SHP77 (cell line): Measurements from ENCODE around the gene TMEM135.
"Not testable (repeated sequence)": the region's sequence is repeated elsewhere in the genome, so short reads cannot be mapped to it uniquely, and the experiment has no call there.

ENCODE experiments used
- DNase-seq, 2 experiments: peaks; one replicate each; lab custom pipeline; 2025; lab: John Stamatoyannopoulos, UW

Gene TMEM135

DNA sequence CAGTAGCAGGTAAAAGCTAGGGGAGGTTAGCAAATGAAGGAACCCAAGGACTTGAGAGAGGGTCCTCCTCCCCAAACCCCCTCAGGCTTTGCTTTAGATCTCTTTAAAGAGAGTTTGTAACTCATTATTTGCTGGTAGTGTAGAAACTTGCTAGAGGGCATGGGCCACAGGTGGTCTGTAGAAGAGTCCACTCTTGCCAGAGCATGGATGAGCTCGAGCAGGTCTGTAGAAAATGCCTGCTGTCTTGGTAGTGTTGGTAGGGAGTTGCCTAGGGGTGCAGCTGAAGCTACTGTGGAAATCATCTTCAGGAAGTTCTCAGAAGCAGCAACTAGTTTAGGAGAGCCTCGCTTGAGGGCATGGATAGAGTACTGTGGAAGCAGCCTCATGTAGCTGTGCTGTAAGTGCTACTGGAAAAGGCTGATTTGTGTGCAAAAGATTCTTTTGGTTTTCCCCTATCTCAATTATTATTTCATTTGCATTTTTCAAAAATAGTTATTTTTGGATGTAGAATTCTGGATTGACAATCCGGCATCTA, 104.3 kb downstream of the TMEM135 start:
- DNase-seq, result no peak

DNA sequence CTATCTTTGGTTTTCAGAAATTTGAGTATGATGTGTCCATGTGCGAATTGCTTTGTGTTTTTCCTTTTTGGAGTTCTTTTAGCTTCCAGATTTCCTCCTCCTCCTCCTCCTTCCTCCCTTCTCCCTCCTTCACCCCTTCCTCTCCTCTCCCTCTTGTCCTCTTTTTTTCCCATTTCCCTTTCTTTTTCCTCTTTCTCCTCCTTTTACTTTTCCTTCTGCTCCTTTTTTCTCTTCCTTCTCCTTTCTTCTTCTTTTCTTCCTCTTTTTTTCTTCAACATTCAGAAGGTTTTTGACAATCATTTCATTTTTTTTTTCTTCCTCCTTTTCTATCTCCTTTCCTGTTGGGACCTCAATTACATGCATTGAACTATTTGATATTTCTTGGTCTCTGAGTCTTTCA, 104.9 kb downstream of the TMEM135 start:
- DNase-seq, result no peak

DNA sequence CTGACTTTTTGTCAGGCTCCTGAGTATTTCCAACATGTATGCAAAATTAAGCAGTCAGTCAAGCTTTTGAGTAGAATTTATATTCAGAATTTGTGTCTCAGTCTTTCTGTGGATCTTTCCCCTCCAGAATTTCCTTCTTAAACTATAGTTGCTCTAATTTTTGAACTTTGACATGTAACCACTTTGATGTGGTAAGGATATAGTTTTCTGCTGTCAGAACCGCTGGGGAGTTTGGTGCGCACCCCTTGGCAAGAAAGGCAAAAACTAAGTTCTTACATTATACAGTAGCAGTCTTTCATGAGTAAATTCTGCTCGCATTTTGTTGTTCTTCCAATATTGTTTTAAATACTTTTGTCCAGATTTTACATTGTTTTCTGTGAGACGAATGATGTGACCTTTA, 105.9 kb downstream of the TMEM135 start:
- no peak for DNase-seq

DNA sequence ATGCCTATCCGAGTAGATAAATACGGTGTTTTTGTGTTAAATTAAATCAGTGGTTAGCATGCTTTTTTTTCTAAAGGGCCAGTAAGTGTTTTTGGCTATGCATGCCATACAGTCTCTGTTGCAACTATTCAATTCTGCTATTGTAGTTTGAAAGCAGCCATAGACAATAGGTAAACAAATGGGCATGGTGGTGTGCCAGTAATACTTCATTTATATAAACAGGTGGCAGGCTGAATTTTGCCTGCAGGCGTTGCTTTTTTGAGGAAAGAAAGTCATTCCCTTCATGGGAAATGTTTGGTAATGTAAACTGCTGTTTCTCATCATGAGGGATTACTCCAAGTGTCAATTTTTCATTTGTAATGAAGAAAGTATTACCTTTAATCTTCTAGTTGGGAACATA, 106.5 kb downstream of the TMEM135 start:
- DNase-seq, result no peak

DNA sequence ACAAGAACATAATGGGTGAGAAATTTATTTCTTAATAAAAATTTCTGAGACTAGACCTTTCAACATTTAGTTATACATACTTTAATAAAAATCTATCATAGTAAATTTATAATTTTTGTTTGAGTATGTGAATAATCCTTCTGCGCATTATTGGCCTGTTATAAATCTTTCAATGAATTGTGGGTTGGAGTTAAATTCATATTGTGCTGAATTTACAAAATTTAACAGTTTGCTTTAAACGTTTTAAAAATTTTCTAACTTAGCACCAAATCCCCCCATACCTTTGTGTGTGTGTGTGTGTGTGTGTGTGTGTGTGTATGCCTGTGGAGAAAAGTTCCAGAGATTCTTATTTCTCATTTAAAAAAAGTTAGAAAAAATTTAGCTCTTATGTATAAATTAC, 111.0 kb downstream of the TMEM135 start:
- DNase-seq, result no peak

DNA sequence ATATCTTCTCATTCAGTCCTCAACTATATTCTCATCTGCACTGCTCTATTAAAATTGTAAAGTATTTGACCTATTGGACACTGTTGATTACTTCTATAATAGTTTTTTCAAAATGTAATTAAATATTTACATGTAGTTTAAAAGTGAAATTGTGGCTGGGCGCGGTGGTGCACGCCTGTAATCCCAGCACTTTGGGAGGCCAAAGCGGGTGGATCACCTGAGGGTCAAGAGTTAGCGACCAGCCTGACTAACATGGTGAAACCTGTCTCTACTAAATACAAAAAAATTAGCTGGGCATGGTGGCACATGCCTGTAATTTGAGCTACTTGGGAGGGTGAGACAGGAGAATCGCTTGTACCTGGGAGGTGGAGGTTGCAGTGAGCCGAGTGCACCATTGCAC, 112.0 kb downstream of the TMEM135 start:
- DNase-seq, result not testable (repeated sequence)

DNA sequence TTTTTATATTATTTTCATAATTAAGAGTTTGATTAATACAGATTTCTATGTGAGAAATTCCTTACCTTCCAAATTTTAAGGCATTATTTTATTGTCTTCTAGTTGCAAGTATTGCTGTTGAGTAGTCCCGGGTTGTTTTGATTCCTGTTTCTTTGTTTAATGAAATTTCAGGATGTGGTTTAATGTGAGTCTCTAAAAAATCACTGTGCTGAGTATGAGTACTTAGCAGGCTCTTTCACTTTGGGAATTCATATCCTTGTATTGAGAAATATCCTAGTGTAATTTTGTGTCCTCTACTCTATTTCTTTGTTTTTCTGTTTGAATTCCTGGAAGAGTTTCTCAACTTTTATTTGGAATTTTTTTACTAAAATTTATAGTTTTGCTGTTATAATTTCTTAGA, 113.2 kb downstream of the TMEM135 start:
- DNase-seq, result no peak

DNA sequence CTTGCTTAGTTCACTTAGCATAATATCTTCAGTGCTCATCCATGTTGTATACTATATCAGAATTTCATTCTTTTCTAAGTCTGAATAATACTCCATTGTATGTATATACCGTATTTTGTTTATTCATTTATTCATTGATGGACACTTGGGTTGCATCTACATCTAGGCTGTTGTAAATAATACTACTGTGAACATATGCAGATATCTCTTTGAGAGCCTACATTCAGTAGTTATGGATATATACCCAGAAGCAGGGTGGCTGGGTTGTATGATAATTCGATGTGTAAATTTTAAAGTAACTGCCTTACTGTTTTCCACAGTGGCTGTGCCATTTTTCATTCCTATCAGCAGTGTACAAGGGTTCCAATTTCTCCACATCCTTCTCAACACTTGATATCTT, 116.5 kb downstream of the TMEM135 start:
- no peak for DNase-seq

DNA sequence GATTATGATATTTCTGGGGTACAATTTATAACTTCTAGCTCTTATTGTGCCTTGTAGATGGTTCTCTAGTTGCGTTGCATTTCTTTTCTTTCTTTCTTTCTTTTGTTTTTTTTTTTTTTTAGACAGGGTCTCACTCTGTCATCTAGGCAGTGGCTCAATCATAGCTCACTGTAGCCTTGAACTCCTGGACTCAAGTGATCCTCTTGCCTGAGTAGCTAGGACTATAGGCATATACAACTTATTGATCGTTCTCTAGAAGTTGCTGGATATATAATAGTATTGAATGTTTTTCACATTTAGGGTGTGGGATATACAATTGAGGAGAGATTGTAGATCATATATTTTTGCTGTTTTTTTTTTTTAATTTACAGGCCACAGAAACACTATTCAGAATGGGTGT, 119.2 kb downstream of the TMEM135 start:
- DNase-seq, result no peak

DNA sequence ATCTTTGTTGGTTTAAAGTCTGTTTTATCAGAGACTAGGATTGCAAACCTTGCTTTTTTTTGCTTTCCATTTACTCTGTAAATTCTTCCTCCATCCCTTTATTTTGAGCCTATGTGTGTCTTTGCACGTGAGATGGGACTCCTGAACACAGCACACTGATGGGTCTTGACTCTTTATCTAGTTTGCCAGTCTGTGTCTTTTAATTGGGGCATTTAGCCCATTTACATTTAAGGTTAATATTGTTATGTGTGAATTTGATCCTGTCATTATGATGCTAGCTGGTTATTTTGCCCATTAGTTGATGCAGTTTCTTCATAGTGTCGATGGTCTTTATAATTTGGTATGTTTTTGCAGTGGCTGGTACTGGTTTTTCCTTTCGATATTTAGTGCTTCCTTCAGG, 131.3 kb downstream of the TMEM135 start:
- not testable (repeated sequence) for DNase-seq

DNA sequence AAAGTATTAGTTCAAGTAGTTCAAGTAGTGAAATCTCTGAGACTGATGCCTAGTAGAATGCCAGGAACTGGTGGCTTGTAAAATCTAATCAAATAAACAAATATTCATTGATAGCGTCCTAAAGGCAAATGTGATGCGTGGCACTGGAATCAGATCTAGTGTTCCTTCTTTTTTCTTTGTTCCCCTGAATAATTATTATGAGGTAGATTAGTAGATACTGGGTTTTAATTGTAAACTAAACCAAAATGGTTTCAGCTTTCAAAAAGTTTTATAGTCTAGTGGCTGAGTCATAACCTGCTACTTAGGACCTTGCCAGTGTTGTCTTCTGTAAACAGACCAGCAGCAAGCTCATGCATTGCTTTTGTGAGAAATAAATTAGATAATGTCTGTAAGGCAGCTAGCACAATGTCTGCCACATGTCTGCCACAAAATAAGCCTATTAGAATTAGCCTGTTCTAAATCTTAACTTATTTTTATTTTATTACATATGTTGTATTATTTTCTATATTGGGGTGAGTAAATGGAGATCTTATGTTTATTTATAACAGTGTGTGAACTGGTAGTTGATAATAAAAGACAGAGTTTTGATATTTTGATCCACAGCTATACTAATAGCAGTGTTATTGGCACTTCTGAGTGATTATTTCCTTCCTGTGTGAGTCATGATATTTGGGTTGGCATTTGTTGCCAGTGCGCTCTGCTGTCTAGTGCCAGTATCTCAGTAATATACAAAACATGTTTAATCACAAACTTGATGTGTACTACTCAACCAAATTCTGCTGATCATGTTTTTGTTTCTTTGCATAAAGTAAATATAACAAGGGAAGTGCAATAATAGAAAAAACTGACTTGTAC, 135.7 kb downstream of the TMEM135 start:
- DNase-seq, result peak in 1 of 2 experiments; percentile 2

DNA sequence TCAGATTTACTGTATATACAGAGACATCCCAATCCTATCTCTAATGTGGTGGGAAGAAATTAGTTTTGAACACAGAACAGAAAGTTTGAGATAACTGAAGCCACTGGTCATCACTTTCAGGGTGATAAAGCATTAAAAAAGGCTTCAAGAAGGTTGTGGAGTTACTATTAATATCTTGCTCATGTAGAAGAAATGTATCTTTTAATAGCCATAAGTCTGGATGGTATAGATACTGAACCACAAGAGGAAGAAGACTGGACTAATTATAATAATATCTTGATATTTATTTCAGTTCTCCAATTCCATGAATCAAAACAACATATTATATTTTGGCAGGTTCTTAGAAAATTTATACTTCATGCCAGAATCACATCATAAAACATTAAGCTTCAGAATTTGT, 137.1 kb downstream of the TMEM135 start:
- no peak for DNase-seq

DNA sequence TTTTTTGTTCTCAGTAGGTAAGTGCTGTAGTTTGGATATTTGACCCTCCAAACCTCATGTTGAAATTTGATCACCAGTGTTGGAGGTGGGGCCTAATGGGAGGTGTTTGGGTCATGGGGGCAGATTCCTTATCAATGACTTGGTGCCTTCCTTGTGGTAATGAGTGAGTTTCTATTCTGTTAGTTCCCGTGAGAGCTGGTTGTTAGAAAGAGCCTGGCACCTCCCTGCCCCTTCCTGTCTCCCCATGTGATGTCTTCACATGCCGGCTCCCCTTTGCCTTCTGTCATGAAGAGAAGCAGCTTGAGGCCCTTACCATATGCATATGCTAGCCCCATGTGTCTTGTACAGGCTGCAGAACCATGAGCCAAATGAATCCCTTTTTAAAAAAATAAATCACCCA, 138.3 kb downstream of the TMEM135 start:
- DNase-seq, result no peak

DNA sequence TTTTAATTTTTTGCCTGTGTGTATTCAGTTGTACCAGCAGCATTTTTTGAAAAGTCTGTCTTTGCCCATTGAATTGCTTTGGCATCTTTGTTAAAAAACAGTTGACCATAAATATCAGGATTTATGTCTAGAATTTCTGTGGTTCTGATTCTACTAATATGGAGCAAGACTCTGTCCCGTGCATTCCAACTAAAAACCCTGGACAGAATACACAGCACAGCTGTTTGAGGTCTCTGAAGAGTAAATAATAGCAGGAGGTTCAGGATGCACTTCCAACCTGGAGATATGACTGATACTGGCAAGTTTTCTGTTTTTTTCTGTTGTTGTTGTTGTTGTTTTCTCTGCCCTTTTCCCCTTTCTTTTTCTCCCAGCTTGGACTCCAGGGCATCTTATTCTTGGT, 141.9 kb downstream of the TMEM135 start:
- no peak for DNase-seq

DNA sequence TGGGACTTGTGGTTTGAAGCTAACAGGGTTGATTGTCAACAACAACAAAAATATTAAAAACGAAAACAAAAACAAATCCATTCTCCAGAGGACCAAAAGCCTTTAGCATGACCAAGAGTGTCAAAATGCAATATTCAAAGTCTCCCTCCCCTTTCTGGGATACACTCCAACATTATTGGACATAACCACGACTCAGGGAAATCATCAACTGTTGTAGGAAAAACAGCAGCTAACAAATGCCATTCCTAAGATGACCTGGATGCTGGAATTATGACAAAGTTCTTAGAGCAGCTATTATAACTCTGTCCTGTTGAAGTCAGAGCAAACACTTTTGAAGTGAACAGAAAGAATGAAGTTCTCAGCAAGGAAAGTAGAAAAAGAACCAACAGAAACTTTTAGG, 143.0 kb downstream of the TMEM135 start:
- no peak for DNase-seq

DNA sequence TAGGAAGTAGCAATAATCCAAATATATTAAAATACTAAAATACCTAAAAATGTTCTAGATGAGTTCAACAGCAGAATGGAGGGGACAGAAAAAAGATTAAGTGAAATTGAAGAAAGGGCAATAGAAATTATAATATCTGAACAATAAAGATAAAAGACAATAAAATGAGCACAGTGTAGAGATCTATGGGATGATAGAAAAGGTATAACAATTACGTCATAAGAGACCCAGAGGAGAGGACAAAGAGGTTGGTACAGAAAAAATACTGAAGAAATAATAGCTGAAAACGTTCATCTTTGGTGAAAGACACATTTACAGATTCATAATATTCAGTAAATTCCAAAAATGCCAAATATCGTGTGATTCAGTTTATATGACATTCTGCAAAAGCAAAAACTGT, 143.4 kb downstream of the TMEM135 start:
- no peak for DNase-seq

DNA sequence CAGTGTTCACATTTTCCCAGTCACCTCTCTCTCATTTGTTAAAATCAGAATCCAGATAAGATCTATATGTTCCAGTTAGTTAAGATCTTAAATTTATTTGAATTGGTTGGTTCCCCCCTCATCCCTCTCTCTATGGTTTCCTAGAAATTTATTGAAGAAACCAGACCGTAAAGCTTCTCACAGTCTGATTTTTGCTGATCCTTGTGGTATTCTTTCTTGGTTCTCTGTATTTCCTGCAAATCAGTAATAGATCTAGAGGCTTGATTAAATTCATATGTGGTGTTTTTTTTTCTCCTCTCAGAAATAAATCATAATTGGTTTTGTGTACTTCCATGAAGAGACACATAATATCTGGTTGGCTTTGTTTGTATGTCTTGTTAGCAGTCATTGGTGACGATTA, 147.5 kb downstream of the TMEM135 start:
- DNase-seq, result no peak

DNA sequence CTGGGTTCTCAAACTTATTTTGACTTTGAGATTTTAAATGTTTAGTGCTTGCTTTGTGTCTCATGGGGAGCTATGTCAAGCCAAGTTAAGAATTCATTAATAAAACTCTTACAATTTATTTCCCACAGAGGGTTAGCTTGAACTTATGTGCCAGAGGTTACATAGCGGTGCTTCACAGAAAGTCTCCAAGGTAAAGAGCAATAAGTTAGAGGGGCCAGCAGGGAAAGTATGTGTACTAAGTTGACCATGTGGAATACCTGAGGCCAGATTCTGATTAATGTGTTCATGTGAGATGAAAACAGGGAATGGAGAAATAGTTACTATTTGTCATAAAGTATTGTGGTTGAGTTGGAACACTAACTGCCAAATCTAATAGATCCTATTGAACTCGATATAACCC, 149.3 kb downstream of the TMEM135 start:
- no peak for DNase-seq

DNA sequence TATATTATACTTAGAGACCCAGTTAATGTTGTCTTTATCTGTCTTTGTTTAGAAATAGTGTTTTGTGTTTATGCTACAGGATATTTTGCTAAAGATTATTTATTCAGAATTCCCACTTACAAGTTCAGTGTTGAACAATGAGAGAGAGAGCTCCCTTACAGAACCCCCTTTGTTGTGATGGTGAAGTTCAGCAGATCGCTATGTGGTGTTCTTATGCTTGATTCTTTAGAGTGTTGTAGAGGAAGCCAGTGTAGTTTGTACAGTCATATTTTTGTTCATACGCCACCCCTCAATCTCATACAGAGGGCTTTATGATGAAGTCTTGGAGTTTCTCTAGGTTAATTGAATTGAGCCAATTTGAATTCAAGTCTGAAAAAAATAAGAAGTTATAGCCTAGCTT, 150.2 kb downstream of the TMEM135 start:
- no peak for DNase-seq

DNA sequence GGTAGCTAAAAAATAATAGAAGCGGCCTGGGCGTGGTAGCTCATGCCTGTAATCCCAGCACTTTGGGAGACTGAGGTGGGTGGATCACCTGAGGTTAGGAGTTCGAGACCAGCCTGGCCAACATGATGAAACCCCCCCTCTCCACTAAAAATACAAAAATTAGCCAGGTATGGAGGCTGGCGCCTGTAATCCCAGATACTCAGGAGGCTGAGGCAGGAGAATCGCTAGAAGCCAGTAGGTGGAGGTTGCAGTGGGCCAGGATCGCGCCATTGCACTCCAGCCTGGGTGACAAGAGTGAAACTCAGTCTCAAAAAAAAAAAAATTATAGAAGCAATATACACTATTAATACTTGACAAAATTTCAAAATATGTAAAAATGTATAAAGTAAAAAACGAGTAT, 150.7 kb downstream of the TMEM135 start:
- not testable (repeated sequence) for DNase-seq

DNA sequence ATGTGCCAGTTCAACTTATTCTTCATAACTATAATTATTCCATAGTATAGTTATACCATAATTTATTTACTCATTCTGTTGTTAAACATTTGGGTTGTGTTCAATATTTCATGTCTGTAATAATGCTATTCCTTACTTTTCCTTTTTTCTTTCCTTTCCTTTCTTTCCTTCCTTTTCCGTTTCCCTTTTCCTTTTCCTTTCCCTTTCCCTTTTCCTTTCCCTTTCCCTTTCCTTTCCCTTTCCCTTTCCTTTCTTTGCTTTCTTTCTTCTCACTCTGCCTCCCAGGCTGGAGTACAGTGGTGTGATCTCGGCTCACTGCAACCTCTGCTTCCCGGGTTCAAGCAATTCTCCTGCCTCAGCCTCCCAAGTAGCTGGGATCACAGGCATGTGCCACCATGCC, 151.2 kb downstream of the TMEM135 start:
- DNase-seq, result not testable (repeated sequence)

DNA sequence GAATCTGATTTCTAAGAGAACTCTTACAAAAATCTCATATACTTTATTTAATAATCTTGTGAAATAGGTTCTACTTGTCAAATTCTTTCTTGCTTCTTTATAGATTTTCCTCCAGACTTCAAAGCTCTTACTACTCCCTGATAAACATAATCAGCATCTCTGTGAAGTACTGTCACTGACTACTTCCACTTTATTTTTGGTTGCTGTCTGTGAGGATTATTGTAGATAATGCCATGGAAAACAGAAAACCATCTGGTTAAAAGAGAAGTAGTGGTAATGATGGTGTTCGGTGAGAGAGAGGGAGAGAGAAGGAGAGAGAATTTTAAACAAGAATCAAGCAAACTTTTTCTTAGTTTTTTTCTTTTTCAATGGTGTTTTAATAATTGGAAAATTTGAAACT, 152.3 kb downstream of the TMEM135 start:
- DNase-seq, result no peak

DNA sequence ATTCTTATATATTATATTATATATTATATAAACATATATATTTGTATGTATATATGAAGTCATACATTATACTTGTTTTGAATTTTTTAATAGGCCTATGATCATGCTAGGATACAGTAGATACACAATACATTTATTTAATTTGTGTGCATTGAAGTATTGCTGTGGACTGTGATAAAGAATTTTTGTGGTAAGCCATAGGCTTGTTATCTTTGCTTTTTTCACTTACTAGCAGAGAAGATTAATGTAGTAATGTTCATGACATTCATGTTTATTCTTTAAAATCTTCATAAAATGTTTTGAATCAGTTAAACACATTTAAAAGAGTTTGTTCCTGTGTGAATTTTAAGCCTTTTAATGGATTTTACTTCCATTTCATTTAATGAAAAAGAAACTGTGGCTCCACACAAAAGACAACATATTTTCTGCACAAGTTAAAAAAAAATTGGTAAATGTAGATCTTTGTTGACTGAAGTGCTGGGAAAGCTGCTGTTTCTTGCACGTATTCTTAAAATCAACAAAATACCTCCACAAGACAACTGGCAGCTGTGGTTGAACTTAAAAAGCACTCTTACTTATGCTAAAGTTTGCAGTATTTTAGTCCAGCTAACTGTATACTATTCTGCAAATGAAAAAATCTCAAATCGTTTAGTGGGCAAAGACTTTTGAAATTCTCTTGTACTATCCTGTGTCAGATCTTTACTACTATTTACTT, 156.2 kb downstream of the TMEM135 start:
- DNase-seq, result no peak
